Measurements from ENCODE around the gene HARBI1.

The HARBI1 gene

GRCh38 chr11:46617134-46617971, at the start of gene HARBI1, which contains the start of gene ATG13:
TSS of gene HARBI1 (minus strand) at chr11:46617227. CDS start at chr11:46616237, 990 bp downstream.
TSS of gene ATG13 (plus strand) at chr11:46617553. CDS start at chr11:46644292, 26,739 bp downstream.
- peak; percentile 35 for DNase-seq

- no peak for DNase-seq
These were observed 49.5 kb upstream of the HARBI1 start for GRCh38 chr11:46666516-46666915.

GRCh38 chr11:46665356-46665755, 48.3 kb upstream of the HARBI1 start:
- DNase-seq: no peak

GRCh38 chr11:46664612-46665011, 47.6 kb upstream of the HARBI1 start:
- DNase-seq: no peak

GRCh38 chr11:46663277-46663940, 46.4 kb upstream of the HARBI1 start:
- no peak for DNase-seq

GRCh38 chr11:46662366-46662765, 45.3 kb upstream of the HARBI1 start:
- DNase-seq: no peak

- DNase-seq: no peak
These were observed 44.8 kb upstream of the HARBI1 start for GRCh38 chr11:46661836-46662235.

- no peak for DNase-seq
These were observed 42.9 kb upstream of the HARBI1 start for GRCh38 chr11:46659908-46660307.

GRCh38 chr11:46658259-46658658, 41.2 kb upstream of the HARBI1 start:
- no peak for DNase-seq

- no peak for DNase-seq
These were observed 40.2 kb upstream of the HARBI1 start for GRCh38 chr11:46657186-46657585.

GRCh38 chr11:46655631-46656030, 38.6 kb upstream of the HARBI1 start:
- DNase-seq: no peak

GRCh38 chr11:46649180-46649738, 32.2 kb upstream of the HARBI1 start:
- no peak for DNase-seq

- no peak for DNase-seq
These were observed 27.0 kb upstream of the HARBI1 start for GRCh38 chr11:46643986-46644385.

GRCh38 chr11:46643531-46643930, 26.5 kb upstream of the HARBI1 start:
- DNase-seq: no peak

GRCh38 chr11:46642627-46643335, 25.8 kb upstream of the HARBI1 start:
- no peak for DNase-seq

GRCh38 chr11:46641639-46642038, 24.6 kb upstream of the HARBI1 start:
- no peak for DNase-seq

GRCh38 chr11:46640036-46640788, 23.2 kb upstream of the HARBI1 start:
- no peak for DNase-seq

- DNase-seq: no peak
These were observed 22.3 kb upstream of the HARBI1 start for GRCh38 chr11:46639197-46639839.

GRCh38 chr11:46637546-46637945, 20.5 kb upstream of the HARBI1 start:
- DNase-seq: no peak

- DNase-seq: no peak
These were observed 18.6 kb upstream of the HARBI1 start for GRCh38 chr11:46635557-46636139.

Data from NCI-H510A treated with DMSO at 0.1 percent for 48 hours (cell line).